GDM1 (cell line): ENCODE data around the gene CABP4.

Experiments used
- DNase-seq: peaks from one replicate; lab custom pipeline; 2025; lab: John Stamatoyannopoulos, UW

The CABP4 gene

DNA sequence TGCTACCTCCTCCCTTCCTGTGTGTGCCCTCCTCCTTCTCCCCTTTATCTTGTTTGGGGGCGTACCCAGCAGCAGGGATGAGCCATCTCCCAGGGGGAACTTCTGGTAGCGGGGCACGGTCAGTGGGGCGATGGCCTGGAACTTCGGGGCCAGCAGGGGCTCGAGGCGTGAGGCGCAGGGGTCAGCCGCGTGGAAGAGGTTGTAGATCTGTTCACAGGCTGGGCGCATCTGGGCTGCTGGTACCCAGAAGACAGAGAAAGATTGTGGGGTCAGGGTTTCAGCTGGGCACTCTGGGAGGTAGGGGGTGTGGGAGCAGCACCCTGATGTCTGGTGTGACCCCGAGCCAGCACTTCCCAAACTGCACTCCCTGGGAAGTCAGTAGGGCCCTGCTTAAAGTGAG lies 41.0 kb downstream of the CABP4 start:
- no peak for DNase-seq

DNA sequence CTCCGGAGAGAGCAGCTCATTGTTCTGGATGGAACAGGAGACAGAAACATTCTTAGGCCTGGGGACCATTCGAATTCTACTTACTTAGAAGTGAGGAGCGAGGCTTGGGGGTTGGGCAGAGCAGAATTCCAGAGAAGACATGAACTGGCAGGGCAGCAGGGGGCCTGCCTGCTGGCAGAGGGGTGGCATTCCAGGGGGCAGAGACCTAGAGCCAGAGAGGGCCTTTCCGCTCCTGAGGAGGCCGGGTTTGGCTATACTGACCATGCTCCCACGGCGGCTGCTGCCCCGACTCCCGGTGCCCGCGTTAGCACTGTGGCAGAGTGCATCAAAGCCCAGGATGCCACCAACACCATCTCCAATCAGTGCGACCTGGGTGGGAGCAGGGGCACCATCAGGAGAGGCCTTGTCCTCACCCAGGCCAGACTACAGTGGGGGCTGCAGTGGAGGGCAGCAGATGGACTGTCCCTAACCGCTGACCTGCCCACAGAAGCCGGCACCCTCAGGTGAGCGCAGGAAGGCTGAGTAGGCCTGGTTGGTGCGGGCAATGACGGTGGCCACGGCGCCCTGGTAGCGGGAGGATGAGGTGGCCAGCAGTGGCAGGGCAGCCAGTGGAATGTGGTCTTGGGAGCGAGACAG lies 42.6 kb downstream of the CABP4 start:
- no peak for DNase-seq

DNA sequence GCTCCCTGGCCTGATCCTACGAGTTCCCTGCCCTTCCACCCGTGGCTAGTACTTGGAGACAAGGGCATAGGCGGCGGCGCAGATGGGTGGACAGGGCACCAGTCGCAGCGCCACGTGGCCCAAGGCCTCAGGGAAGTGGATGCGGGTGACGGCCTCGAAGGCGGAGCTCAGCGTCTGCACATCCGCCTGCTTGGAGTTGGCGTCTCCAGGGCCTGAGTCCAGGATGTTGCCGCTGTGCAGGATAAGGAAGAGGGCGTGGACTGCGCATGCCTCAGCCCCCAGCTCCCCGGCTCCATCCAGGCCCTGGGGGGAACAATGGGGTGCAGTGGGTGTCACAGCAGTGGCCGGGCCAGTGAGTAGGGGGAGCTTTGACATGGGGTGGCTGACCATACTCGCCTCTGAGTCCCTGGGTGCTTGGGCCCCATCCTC lies 43.4 kb downstream of the CABP4 start:
- DNase-seq: no peak

DNA sequence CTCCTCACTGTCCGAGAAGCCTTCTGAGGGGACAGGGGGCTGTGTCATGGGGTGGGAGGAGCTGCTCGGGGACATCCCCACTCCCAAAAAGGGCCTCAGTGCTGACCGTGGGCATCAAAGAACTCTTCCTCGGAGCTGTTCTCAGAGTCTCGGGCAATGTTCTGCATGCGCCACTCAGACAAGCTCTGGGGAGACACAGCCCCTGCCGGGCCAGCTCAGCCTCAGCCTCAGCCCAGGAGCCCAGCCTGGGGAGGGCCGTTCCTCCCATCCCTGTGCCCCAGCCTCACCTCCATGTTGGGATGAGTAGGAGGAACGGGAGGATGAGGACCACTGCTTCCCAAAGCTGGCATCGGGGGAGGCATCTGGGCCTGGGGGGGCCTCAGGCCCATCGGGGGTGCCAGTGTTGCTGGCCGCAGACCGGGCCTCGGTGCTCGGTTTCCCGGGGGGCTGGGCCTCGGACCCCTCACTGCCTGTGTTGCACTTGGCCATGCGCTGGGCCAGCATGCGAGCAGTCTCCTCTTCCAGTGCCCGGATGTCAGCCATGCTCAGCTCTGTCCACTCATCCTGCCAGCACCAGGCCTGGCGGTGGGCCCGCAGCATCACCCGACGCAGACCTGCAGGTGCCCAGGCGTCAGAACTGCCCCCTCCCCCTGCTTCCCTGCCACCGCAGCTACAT lies 44.8 kb downstream of the CABP4 start:
- DNase-seq: no peak

DNA sequence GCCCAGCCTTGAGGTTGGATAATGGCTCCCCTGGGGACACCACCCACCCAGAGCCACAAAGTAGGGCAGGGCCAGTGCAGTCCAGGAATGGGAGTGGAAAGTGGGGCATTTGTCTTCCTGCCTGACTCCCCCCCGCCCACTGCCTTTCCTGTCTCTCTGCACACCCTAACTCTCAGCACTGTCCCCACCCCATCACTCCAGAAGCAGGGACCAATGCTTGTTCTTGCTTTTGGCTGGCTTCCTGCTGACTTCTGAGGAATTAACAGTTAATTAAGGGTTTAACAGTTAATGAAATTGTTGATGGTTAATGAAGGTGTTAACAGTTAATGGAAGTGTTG lies 45.3 kb downstream of the CABP4 start:
- DNase-seq: no peak

DNA sequence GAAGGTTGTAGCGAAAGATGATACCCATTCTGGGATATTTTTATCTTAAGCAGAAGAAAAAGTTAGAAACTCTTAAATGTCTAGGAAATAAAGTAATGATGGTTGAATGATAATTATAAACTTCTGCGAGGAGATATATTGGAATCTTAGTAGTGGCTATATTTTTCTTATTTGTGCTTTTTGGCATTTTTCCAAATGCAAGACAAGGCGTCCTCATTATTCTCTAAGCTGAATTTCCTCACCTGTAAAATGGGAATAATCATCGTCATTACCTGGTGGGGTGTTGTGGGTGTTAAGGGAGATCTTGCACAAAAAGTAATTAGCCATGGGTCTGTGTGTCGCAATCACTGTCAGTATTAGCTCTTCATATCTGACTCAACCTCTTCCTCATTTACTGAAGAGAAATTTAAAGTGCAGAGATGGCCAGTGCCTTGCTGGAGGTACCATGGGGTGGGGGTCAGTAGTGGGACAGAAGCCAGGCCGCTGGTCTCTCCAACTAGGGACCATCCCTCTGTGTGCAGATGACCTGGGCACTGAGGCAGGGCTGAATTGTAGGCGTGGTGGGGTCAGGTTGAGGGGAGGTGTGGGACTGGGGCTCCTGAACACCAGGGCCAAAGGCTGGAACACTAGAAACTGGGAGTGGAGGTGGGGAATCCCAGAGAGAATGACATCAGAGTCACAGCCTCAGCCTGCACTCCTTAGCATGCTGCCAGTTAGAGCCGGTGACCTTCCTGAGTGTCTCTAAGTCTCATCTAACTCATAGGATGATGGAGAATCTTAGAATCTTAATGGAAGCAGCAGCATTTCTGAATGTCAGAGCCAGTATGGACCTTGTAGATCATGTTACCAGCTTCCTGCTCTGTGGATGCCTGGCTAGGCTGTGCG lies 45.9 kb downstream of the CABP4 start:
- no peak for DNase-seq

DNA sequence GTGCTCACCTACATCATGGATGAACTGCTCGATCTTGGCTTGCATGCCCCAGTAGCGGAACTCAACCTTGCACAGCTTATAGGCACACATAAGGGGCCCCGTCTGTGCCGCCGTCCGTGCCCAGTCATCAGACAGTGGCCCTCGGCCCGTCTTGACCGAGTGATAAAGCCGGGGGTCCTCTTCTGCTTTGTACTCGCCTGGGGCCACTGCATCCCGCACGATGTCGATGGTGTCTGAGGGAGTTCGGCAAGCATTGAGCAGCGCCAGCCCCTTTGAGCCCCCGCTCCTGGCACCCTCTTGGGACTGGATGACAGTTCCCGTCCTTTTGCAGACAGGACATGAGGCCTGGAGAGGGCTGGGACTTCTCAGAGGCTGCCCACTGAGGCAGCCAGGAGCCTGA lies 46.7 kb downstream of the CABP4 start:
- DNase-seq: no peak

DNA sequence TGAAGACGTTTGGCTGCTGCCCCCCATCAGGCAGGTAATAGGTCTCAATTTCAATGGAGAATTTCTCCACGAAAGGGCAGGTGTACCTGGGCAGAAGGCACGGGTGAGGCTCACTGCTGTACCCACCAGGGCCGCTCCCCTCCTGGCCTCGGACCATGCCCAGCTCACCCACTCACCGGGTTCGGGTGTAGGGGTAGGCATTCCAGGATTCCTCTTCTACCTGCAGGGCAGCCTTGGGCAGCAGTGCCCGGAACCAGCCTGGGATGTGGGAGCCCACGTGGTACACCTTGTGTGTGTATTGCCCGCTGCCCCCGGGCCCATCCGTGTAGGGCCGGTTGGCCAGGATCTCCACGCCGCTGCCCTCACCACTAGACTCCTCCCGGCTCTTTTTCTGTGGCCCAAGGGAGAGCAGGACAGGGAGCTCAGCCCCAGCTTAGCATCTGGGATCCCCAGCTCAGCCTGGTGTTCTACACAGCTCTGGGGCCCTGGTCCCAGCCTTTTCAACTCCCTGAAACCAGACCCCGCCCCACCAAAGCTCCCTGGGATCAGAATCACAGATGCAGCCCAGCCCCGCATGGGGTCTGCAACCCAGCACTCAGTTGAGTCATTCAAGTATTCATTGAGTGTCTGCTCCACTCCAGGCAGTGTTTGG lies 47.3 kb downstream of the CABP4 start:
- DNase-seq: no peak

DNA sequence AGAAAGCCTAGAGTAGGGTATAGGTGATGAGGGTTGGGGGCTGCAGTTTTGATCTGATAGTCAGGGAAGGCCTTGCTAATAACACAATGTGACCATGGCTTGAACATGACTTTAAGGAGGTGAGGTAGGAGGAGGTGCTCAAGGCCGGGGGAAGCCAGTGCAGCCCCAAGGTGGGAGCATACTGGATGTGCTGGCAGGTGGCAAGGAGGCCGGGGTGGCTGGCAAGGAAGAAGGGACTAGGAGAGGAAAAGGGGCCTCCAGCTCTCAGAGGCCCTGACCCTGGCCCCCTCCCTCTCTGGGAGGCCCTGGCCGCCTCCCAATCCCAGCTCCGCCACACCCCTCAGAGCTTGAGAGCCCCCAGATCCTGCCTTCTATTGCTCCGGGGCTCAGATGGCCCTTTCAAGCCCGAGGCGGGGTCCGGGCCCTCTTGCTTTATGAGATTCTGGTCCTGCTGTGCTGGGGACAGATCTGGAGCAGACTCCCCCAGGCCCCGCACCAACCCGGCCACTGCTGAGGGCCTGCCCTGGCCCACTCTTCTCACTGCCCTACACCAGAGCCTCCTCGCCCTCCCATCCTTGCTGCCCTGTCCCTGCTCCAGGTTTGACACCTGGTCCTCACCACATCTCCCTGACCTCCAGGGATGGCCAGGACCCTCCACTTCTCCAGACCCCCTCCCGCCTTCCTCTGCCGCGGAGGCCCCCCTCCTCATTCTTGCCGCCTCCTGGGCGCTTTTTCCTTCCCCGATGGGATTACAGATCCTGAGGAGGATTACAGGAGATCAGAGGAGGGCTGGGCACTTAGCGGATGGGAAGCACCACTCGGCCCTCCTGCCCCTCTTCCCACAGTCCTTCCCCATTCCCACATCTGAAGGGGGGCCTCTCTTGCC lies 48.2 kb downstream of the CABP4 start:
- no peak for DNase-seq

DNA sequence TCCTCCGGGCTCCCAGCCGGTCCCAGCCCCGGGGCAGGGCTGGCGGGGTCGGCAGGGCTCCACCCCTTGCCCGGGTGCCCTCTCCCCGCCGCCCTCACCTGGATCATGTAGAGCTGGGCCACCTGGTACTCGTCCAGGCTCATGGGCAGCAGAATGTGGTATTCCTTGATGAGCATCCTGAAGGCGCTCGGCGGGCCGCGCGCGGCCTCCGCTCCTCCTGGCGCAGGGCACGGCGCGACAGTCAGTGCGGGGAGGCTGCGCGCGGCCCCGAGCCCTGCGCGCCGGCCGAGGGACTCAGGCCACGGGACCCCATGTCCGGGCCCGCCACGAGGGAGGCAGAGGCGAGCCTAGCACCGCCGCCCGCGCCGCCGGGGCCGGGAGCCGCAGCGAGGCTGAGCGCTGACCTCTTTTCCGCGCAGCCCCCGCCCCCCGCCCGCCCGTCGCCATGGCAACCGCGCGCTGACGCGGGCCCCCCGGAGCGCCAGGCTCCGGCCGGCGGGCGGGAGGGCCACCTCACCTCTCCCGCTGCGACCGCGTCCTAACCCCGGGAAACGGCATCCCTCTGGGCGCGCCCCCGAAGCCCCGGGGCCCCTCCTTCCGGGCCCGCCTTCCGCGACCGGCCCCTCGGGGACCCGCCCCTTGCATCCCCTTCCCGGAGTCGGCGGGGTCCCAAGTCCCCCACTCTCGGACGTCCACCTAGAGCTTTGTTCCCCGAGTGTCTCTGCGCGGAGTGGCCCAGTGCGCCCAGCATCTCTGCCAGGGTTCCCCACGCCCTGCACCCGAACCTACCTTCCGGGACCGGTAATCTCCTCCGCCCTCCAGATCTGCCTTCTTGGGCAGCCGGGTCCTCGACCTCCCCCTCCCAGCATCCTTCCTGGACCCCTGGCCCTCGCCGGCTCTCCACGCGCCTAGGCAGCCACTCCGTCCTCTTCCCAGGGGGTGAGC lies 49.1 kb downstream of the CABP4 start:
- no peak for DNase-seq

DNA sequence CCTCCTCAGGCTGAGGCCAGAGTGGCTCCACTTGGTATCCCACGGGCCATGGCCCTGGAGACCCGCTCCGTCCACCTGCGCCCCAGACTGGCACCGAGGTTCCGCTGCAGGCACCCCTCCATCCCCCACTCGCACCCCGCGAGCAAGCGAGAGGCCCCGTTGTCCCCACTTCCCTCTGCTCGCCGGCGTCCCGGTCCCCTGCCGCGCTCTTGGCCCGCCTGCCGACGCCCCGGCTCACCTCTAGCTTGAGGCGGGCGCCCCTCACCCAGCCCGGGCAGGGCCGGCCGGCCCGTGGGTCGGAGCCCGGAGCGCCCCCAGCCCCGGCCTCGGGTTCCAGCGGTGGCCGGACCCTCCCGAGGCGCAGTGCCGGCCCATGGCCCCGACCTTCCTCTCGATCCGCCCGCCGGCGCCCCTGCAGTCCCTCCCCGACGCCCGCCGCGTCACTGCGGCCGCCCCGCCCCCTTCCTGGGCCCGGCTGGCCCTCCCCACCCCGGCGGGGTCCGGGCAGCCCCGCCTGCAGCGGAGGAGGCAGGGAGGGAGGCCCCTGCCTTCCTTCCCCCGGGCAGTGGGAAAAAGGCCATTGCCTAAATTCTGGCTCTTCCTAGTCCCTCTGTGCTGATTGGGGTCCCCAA lies 49.9 kb downstream of the CABP4 start, which contains the start of gene PITPNM1:
TSS of gene PITPNM1 (minus strand) at position 414 of the 632 bp plus-strand sequence. CDS start 1,183 bp downstream, outside the sequence.
- DNase-seq: peak; percentile 18

DNA sequence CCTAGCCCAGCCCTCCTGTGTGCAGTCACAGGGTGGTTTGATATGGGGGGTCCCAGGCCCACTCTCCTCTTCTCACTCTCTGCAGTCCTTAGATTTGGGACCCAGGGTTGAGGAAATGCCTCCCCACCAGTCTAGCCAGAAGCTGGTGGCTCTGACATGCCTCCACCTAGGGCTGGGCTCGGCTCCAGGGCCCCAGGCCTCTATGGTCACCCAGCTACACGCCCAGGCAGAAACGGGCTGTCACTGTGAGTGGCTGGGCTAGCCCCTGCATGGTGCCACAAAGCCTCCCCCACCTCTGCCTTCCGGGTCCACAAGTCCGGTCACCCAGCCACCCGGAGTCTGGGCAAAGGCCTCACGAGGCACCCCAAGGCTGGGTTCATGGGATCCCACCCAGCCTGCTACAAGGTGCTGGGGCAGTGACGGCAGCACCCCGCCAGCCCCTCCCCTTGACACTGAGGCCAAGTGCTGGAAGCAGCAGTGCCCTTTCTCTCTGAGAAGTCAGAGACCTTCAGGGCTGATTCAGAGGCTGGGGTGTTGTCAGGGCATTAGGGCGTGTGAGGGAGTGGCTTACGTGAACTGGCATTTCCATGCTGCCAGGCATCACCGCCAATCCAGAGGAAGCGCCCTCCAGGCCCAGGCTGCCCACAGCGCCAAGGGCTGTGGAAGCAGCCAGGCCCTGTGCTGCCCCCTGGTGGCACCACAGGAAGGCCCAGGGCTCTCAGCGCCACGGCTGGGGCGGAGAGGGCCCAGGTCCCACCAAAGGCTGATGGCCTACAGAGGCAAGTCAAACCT lies 50.6 kb downstream of the CABP4 start:
- DNase-seq: peak; percentile 92

DNA sequence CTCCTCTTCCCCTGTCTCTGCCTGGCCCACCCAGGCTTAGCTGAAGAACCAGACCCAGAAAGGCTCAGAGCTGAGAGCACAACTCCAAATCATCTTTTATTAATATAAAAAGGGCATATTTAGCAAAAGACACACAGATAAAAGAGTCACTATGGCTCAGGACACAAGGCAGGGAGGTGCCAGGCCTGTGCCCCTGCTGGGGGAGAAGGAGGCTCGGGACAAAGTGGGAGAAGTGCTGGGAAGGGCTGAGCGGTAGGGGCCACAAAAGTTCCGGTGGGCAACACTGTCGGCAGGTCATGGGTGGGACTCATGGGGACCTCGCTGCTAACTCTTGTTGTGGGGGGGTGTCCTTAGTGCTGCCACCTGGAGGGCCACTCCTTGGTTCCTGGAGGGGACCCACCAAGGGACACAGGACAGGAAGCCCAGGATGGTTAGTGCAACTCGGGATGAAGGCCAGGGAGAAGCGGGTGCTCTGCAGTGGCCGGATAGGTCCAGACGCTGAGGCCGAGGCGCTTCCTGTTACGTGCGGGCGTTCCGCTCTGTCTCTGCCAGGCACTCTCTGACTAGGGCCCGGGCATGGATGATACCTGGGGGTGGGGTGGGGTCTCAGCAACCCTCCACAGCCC lies 51.4 kb downstream of the CABP4 start:
- no peak for DNase-seq

DNA sequence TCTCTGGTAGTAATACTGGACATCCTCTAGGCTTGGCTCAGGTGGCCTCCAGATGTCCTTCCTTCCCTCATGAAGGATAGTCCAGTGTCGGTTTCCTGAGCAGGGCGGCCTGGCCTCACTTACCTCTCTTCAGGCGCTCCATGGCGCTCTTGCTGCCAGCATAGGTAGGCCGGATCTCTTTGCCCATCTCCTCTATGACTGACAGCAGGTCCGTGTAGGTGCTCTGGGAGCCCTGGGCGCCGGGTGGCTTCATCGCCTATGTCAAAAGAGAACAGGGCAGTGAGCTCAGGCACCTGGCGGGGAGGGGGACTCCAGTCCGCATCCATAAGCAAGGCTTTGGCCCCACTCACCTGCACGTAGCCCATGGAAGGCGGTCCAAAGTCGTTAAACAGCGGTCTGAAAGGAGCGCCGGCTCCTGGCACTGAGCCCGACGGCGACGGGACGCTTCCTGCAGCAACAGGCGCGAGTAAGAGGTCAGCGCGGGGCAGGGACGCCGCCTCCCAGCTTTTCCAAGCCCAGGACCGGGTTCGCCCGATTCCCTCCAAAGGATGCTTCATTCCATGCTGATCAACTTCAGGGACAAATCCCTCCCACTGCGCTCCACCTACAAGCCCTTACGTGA lies 52.2 kb downstream of the CABP4 start:
- DNase-seq: no peak

DNA sequence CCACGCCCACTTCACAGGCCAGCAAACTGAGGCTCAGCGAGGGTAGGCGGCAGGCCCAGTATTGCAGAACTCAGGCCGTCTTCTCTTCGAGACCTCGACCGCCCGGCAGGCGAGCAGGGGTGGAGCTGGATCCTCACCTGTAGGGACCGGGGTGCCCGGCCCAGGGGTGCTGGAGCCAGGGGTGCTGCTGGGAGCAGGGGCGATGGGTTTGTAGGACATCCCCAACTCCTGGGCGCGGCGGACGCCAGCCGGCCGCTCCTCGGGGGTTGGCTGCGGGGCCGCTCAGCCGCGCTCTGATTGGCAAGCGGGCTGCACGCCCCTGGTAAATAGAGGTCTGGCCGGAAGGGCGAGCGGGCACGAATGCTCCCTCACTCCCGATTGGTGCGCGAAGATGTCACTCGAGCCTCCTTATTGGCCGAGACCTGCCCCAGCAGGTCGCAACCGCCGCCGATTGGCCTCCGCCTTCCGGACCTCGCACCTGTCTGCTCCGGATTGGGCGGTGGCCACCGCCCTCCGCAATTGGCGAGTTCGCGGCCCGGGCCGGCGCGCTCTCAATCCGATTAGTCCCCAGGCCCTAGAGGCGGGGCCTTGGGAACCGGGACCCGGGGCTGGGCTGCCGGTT lies 52.8 kb downstream of the CABP4 start, which contains the start of gene CDK2AP2:
TSS of gene CDK2AP2 (minus strand) at position 299 of the 622 bp plus-strand sequence. CDS start at position 219, 80 bp downstream.
- DNase-seq: peak; percentile 100

DNA sequence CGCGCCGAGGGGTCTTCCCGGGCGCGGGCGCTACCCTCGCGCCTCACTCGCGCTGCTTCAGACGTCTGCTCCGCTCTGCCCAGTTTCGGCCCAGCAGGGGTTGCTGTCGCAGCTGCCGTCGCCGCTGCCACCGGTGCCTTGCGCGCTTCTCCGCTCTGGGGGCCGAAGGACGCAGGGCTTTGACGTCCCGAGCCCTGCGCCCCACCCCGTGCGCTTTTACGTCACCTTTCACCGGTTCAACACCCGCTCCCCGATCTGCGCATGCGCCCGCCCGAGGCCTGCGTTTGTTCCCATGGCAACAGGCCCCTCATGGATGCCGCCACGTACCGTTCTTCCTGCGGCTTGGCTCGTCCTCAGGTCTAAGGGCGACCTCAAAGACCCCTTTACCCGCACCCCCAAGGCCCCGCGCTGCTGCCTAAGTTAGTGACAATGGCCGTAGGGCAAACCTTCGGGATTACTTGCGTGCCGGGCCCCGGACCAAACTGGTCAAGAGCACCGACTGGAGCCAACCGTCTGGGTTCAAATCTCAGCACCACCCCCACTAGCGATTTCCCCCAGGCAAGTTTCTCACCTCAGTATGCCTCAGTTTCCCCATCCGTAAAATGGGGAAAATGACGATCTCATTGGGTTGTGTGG lies 53.5 kb downstream of the CABP4 start:
- peak; percentile 91 for DNase-seq

DNA sequence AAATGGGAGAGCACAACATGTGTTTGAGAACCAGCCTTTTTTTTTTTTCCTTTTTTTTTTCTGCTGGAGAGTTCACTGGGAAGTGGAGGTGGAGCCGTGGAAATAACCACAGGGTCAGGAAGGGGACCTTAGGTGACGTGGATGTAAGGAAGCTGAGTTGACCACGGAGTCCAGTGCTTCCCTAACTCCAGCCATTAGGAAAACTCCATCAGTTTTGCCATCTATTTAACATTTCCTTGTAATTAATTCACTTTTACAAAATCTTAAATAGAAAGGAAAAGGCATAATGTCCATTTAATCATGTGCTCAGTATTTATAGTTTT lies 54.8 kb downstream of the CABP4 start:
- no peak for DNase-seq
